PFSK-1 (cell line): Measurements from ENCODE around the gene VCL.

ENCODE experiments used
- FOXP2 ChIP-seq: optimal IDR thresholded peaks from 2 replicates; pipeline ENCODE3; 2011; ENCODE audit warnings: borderline replicate concordance, control low read depth, inconsistent platforms; ENCODE audit not compliant: insufficient read depth; ENCODE audit errors: extremely low read length, extremely low read depth
- POLR2AphosphoS5 ChIP-seq: IDR thresholded peaks from 2 replicates; pipeline ENCODE4 v1.6.1; 2012; ENCODE audit warnings: low read depth, mild to moderate bottlenecking, control low read depth, low read length, moderate library complexity
- REST ChIP-seq, 2 experiments: IDR thresholded peaks; 2 replicates each; pipeline versions ENCODE4 v1.6.1 to v1.8.0; 2011 to 2012; ENCODE audit warnings: low read depth in 2 of 2, low read length in 2 of 2, control low read depth in 1 of 2, inconsistent platforms in 1 of 2, mild to moderate bottlenecking in 1 of 2, moderate library complexity in 1 of 2; ENCODE audit not compliant: insufficient read depth in 1 of 2
- SIN3A ChIP-seq: IDR thresholded peaks from 2 replicates; pipeline ENCODE4 v1.6.1; 2012; ENCODE audit warnings: mild to moderate bottlenecking, low read length, moderate library complexity, borderline replicate concordance; ENCODE audit not compliant: insufficient read depth
- TAF1 ChIP-seq: IDR thresholded peaks from 2 replicates; pipeline ENCODE4 v1.6.1; 2012; ENCODE audit warnings: low read length, control low read depth, borderline replicate concordance; ENCODE audit not compliant: insufficient read depth

Gene VCL

GRCh38 chr10:74072503-74072902, 74.6 kb downstream of the VCL start:
- TF ChIP-seq FOXP2 (no peak), POLR2AphosphoS5 (no peak), REST (IDR thresholded peaks at IDR 0.05; ENCODE audit: insufficient read depth in 1 of 2, low read depth in 2 of 2, low read length in 2 of 2) (no peak), TAF1 (no peak), SIN3A (no peak)

GRCh38 chr10:74075906-74076305, 78.0 kb downstream of the VCL start:
- TF ChIP-seq SIN3A: no peak
- TF ChIP-seq REST (IDR thresholded peaks at IDR 0.05; ENCODE audit: insufficient read depth in 1 of 2, low read depth in 2 of 2, low read length in 2 of 2): no peak
- TF ChIP-seq FOXP2: no peak
- no peak for TF ChIP-seq TAF1
- TF ChIP-seq POLR2AphosphoS5: no peak

- TF ChIP-seq SIN3A (no peak), POLR2AphosphoS5 (no peak), FOXP2 (no peak), TAF1 (no peak), REST (IDR thresholded peaks at IDR 0.05; ENCODE audit: insufficient read depth in 1 of 2, low read depth in 2 of 2, low read length in 2 of 2) (no peak)
These were observed 79.0 kb downstream of the VCL start for GRCh38 chr10:74076961-74077360.

GRCh38 chr10:74077416-74077815, 79.5 kb downstream of the VCL start:
- no peak for TF ChIP-seq POLR2AphosphoS5
- TF ChIP-seq REST (IDR thresholded peaks at IDR 0.05; ENCODE audit: insufficient read depth in 1 of 2, low read depth in 2 of 2, low read length in 2 of 2): no peak
- no peak for TF ChIP-seq SIN3A
- no peak for TF ChIP-seq TAF1
- no peak for TF ChIP-seq FOXP2

- no peak for TF ChIP-seq POLR2AphosphoS5
- TF ChIP-seq REST (IDR thresholded peaks at IDR 0.05; ENCODE audit: insufficient read depth in 1 of 2, low read depth in 2 of 2, low read length in 2 of 2): no peak
- no peak for TF ChIP-seq TAF1
- no peak for TF ChIP-seq FOXP2
- no peak for TF ChIP-seq SIN3A
These were observed 80.1 kb downstream of the VCL start for GRCh38 chr10:74078037-74078436.
